Fibroblast of skin of right biceps (primary cell): ENCODE data around the gene POLD2.

Experiments used
- DNase-seq: peaks from one replicate; pipeline ENCODE4 v3.0.0-alpha.2; 2013

The POLD2 gene

GRCh38 chr7:44112231-44112996 lies 10.9 kb downstream of the POLD2 start:
- no peak for DNase-seq

- no peak for DNase-seq
Measured at GRCh38 chr7:44111761-44112160, 11.6 kb downstream of the POLD2 start.

- no peak for DNase-seq
Measured at GRCh38 chr7:44110719-44111635, 12.4 kb downstream of the POLD2 start.

- no peak for DNase-seq
Measured at GRCh38 chr7:44109991-44110390, 13.4 kb downstream of the POLD2 start.

GRCh38 chr7:44108768-44109750 lies 14.3 kb downstream of the POLD2 start:
- DNase-seq: no peak

- DNase-seq: no peak
Measured at GRCh38 chr7:44107961-44108767, 15.2 kb downstream of the POLD2 start.

GRCh38 chr7:44107116-44107960 lies 16.0 kb downstream of the POLD2 start:
- DNase-seq: no peak

- DNase-seq: no peak
Measured at GRCh38 chr7:44106311-44107065, 16.9 kb downstream of the POLD2 start.

GRCh38 chr7:44105832-44106231 lies 17.5 kb downstream of the POLD2 start:
- no peak for DNase-seq

- DNase-seq: peak; percentile 81
Measured at GRCh38 chr7:44104860-44105771, 18.2 kb downstream of the POLD2 start.

GRCh38 chr7:44103923-44104859 lies 19.2 kb downstream of the POLD2 start, which contains the start of gene AEBP1:
AEBP1 (plus strand) TSS chr7:44104345; CDS start chr7:44104666, 321 bp downstream.
- peak; percentile 45 for DNase-seq

- no peak for DNase-seq
Measured at GRCh38 chr7:44103566-44103922, 19.8 kb downstream of the POLD2 start.

- DNase-seq: no peak
Measured at GRCh38 chr7:44102846-44103565, 20.3 kb downstream of the POLD2 start.

- DNase-seq: peak; percentile 83
Measured at GRCh38 chr7:44101966-44102845, 21.1 kb downstream of the POLD2 start.

GRCh38 chr7:44101303-44101965 lies 21.9 kb downstream of the POLD2 start:
- no peak for DNase-seq
